Measurements from ENCODE around the gene DERL3. TPM values are rescaled to one million over a fixed set of nuclear protein-coding genes. Genes with fewer than 3 reads are reported as not detected.

Gene DERL3
- total and polyA plus RNA-seq, 2 of the 13 experiments (the other 11 are each of a cell fraction or from before 2014, with no cell fraction given), result not detected

- TF ChIP-seq SOX6 (IDR thresholded peaks at IDR 0.05) (no peak), SOX6 (CRISPR knock-in tag; IDR thresholded peaks at IDR 0.05) (peak; percentile 77), PRDM15 (CRISPR knock-in tag; IDR thresholded peaks at IDR 0.05) (peak; percentile 21; the same call in 1 of the 2 replicates), PHF5A (CRISPR knock-in tag; IDR thresholded peaks at IDR 0.05; ENCODE audit: low read depth, unreplicated experiment) (peak; percentile 61), NFKB2 (CRISPR knock-in tag; IDR thresholded peaks at IDR 0.05; ENCODE audit: borderline replicate concordance) (no peak), PHB2 (IDR thresholded peaks at IDR 0.05; ENCODE audit: partially characterized antibody) (no peak), RARG (CRISPR knock-in tag; IDR thresholded peaks at IDR 0.05; ENCODE audit: low read depth) (no peak), HMG20A (CRISPR knock-in tag; IDR thresholded peaks at IDR 0.05; ENCODE audit: borderline replicate concordance) (no peak), JARID2 (CRISPR knock-in tag; IDR thresholded peaks at IDR 0.05; ENCODE audit: insufficient replicate concordance) (no peak), HOXA9 (CRISPR knock-in tag; IDR thresholded peaks at IDR 0.05; ENCODE audit: borderline replicate concordance) (no peak), ZNF558 (CRISPR knock-in tag; IDR thresholded peaks at IDR 0.05; ENCODE audit: borderline replicate concordance) (no peak), FIP1L1 (IDR thresholded peaks at IDR 0.05; ENCODE audit: borderline replicate concordance, insufficient read depth, low read depth, low read length) (no peak), HMGXB4 (CRISPR knock-in tag; IDR thresholded peaks at IDR 0.05; ENCODE audit: borderline replicate concordance in 1 of 2, low read depth in 1 of 2) (peak; percentile 94 to 96), SNAI1 (CRISPR knock-in tag; IDR thresholded peaks at IDR 0.05; ENCODE audit: borderline replicate concordance) (no peak), ZNF513 (CRISPR knock-in tag; conservative IDR thresholded peaks at IDR 0.05) (no peak), CAMTA2 (CRISPR knock-in tag; IDR thresholded peaks at IDR 0.05; ENCODE audit: borderline replicate concordance) (no peak), SMARCC2 (IDR thresholded peaks at IDR 0.05) (no peak), SIX4 (CRISPR knock-in tag; IDR thresholded peaks at IDR 0.05) (no peak), MYC (CRISPR knock-in tag; IDR thresholded peaks at IDR 0.05; ENCODE audit: borderline replicate concordance) (no peak; the same call in 1 of the 2 replicates), ZNF180 (CRISPR knock-in tag; IDR thresholded peaks at IDR 0.05; ENCODE audit: borderline replicate concordance, low read depth) (no peak), ZNF550 (CRISPR knock-in tag; IDR thresholded peaks at IDR 0.05; ENCODE audit: borderline replicate concordance) (no peak)
These were observed 10.5 kb upstream of the DERL3 start (continued) for GRCh38 chr22:23849009-23850006.
